Upper lobe of left lung (tissue), 6 donors: ENCODE measurements around the gene EXOC6. TPM values are rescaled to one million over a fixed set of nuclear protein-coding genes. Genes with fewer than 3 reads are reported as not detected.

Source experiments
- ATAC-seq, 2 donors: fragments of 200-7000 bp; cut with Tn5 transposase; one replicate each; pipeline ENCODE4 v1.9.1; 2022; ENCODE audit warnings: mild to moderate bottlenecking in 2 of 2, moderate library complexity in 2 of 2; ENCODE audit not compliant: low FRiP score in 2 of 2
- DNase-seq, 2 donors: peaks; one replicate each; pipeline ENCODE4 v3.0.0-alpha.2; 2019 to 2020
- H3K27ac ChIP-seq, 4 donors: fragments of 200-600 bp; sonication (generic); one replicate each; pipeline ENCODE4 v1.5.1; 2016 to 2019
- H3K27me3 ChIP-seq, 4 donors: fragments of 200-600 bp; sonication (generic); one replicate each; pipeline ENCODE4 v1.5.1; 2017 to 2019
- H3K36me3 ChIP-seq, 4 donors: fragments of 200-600 bp; sonication (generic); one replicate each; pipeline ENCODE4 v1.5.1; 2016 to 2019
- H3K4me1 ChIP-seq, 4 donors: fragments of 200-600 bp; sonication (generic); one replicate each; pipeline ENCODE4 v1.5.1; 2018 to 2019
- H3K4me3 ChIP-seq, 4 donors: fragments of 200-600 bp; sonication (generic); one replicate each; pipeline ENCODE4 v1.5.1; 2017 to 2019; ENCODE audit warnings: mild to moderate bottlenecking in 2 of 4, moderate library complexity in 1 of 4
- H3K9me3 ChIP-seq, 4 donors: fragments of 200-600 bp; sonication (generic); one replicate each; pipeline ENCODE4 v1.5.1; 2018 to 2019
- EP300 ChIP-seq, 4 donors: sonication (generic); formaldehyde crosslinking; IDR thresholded peaks; one replicate each; pipeline ENCODE4 v1.5.1; 2017; ENCODE audit warnings: antibody characterized with exemption in 4 of 4, control low read depth in 2 of 4
- POLR2A ChIP-seq, 4 donors: fragments of 450-650 bp; IDR thresholded peaks; one replicate each; pipeline ENCODE4 v1.5.1; 2016 to 2017; ENCODE audit warnings: antibody characterized with exemption in 4 of 4, mild to moderate bottlenecking in 2 of 4
- POLR2AphosphoS5 ChIP-seq, 2 donors: sonication (generic); formaldehyde crosslinking; IDR thresholded peaks; one replicate each; pipeline ENCODE4 v1.5.1; 2017; ENCODE audit warnings: antibody characterized with exemption in 2 of 2
- WGBS, 2 donors: methylation state at CpG; one replicate each; pipeline ENCODE4 v1.1.5; 2017 to 2018; 5-methylcytosine and 5-hydroxymethylcytosine counted together
- total RNA-seq, 6 donors: library from RNA; depleted of rRNA in 4 of 6; stranded (reverse); fragments of >200 nt in 4 of 6; gene quantifications; one replicate each; pipeline versions ENCODE4 v1.1.0 to v1.2.1, GENCODE V29; 2016 to 2021
- TF ChIP-seq, protein P1 (sequence below), 6 experiments: fragments of 450-650 bp in 4 of 6; fragments of 200-600 bp in 2 of 6; sonication (generic) in 2 of 6; IDR thresholded peaks; one replicate each; pipeline ENCODE4 v1.5.1; 2016 to 2019; ENCODE audit warnings: antibody characterized with exemption in 6 of 6
- donor health status: DM: no; HTN: no; CAD: no; lungs with moderate emphysema.
- donor health status: DM: no; HTN: yes; CAD: no; lungs with severe emphysema.

The EXOC6 gene
- total RNA-seq, 6 donors from 2014 or later = 7.1 to 27.3 (median 20.1) TPM

DNA sequence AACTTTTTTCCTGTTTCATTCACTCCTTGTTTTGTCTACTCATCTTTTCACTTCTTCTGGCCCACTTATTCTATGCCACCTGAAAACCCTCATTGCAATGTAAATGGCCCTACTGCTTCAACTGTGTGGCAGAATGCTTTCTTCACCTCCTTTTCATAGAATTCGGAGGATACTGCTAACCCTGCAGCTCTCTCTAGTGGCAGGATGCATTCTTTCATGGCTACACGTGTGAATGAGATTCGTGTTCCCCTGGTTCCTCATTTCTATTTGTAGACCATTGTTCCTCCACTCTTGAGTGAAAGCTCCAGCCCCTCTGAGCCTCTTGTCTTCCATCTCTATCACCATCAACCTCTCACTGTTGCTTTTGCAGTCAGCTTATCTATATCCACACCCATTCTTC is 191.4 kb downstream of the EXOC6 start:
- Histone ChIP-seq H3K36me3 (no peaks in the 10 kb centered on the region), H3K9me3 (no peaks in the 10 kb centered on the region), H3K4me3 (no peak overlapping the region), H3K27me3 (no peaks in the 10 kb centered on the region), H3K27ac (no peak overlapping the region), H3K4me1 (no peaks in the 10 kb centered on the region)
- TF ChIP-seq POLR2AphosphoS5 (IDR thresholded peaks at IDR 0.05) = no peak
- TF ChIP-seq, protein P1, sequence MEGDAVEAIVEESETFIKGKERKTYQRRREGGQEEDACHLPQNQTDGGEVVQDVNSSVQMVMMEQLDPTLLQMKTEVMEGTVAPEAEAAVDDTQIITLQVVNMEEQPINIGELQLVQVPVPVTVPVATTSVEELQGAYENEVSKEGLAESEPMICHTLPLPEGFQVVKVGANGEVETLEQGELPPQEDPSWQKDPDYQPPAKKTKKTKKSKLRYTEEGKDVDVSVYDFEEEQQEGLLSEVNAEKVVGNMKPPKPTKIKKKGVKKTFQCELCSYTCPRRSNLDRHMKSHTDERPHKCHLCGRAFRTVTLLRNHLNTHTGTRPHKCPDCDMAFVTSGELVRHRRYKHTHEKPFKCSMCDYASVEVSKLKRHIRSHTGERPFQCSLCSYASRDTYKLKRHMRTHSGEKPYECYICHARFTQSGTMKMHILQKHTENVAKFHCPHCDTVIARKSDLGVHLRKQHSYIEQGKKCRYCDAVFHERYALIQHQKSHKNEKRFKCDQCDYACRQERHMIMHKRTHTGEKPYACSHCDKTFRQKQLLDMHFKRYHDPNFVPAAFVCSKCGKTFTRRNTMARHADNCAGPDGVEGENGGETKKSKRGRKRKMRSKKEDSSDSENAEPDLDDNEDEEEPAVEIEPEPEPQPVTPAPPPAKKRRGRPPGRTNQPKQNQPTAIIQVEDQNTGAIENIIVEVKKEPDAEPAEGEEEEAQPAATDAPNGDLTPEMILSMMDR (IDR thresholded peaks at IDR 0.05) = peak in 1 of 6 experiments; percentile 16
- DNase-seq = no peak
- ATAC-seq = no peak
- WGBS, 2 donors = 35 to 47% methylated on average over 3 of the region's 3 CpGs

DNA sequence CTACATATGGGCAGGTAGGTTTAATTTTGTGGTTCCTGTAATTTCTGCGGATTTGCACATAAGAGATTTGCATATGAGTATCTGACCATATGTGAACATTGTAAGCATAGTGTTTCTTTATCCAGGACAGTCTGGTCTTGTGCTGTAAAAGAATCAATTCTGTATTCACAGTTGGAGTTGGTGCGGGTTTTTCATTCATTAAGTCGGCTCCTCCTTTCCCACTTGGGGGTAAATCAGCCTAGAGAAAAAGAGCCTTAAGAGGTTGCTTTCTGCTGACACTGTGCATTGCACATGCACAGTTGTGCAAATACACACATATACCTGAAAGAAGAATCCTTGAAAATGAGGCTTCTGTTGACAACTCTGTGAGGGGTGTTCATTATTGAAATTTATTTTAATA is 206.2 kb downstream of the EXOC6 start:
- H3K27ac ChIP-seq = no peak overlapping the region
- peaks cover 0 to 12% (median 2%) of the 10 kb centered on the region in 4 donors for H3K36me3 ChIP-seq
- H3K9me3 ChIP-seq = no peaks in the 10 kb centered on the region
- no peaks in the 10 kb centered on the region for H3K4me1 ChIP-seq
- 96 to 99% methylated on average over 3 of the region's 3 CpGs for WGBS, 2 donors
- DNase-seq = no peak
- H3K27me3 ChIP-seq = no peaks in the 10 kb centered on the region
- H3K4me3 ChIP-seq = no peak overlapping the region
- ATAC-seq = no peak
- TF ChIP-seq, protein P1 (IDR thresholded peaks at IDR 0.05) = no peak
- no peak for TF ChIP-seq POLR2AphosphoS5 (IDR thresholded peaks at IDR 0.05)
- TF ChIP-seq POLR2A (IDR thresholded peaks at IDR 0.05) = no peak
- no peak for TF ChIP-seq EP300 (IDR thresholded peaks at IDR 0.05)

DNA sequence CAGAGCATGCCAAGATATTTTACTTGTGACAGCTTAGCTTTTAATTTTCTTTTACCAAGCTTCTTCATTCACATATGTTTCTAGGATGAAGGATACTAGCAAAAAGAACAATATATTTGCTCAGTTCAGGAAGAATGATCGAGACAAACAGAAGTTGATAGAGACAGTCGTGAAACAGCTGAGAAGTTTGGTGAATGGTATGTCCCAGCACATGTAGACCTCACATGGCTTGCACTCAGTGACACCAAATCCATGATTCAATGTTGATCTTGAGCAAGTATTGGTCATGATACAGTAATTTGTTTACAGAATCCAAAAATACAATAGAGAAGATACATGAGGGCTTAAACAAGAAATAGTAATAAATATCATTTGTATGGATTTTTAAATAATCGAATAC is 209.8 kb downstream of the EXOC6 start:
- no peak for TF ChIP-seq POLR2AphosphoS5 (IDR thresholded peaks at IDR 0.05)
- TF ChIP-seq, protein P1 (IDR thresholded peaks at IDR 0.05) = no peak
- no peak for TF ChIP-seq POLR2A (IDR thresholded peaks at IDR 0.05)
- no peak for TF ChIP-seq EP300 (IDR thresholded peaks at IDR 0.05)
- ATAC-seq (no peak), DNase-seq (no peak)
- H3K4me1 ChIP-seq = peaks cover 15 to 29% (median 17%) of the 10 kb centered on the region in 4 donors
- H3K27me3 ChIP-seq = peaks cover 0 to 9% (median 1%) of the 10 kb centered on the region in 4 donors
- H3K9me3 ChIP-seq = no peaks in the 10 kb centered on the region
- 93% methylated on average over 3 of the region's 3 CpGs for WGBS, 2 donors
- peaks cover 0 to 17% (median 2%) of the 10 kb centered on the region in 4 donors for H3K36me3 ChIP-seq
- H3K4me3 ChIP-seq = no peak overlapping the region
- H3K27ac ChIP-seq = no peak overlapping the region

DNA sequence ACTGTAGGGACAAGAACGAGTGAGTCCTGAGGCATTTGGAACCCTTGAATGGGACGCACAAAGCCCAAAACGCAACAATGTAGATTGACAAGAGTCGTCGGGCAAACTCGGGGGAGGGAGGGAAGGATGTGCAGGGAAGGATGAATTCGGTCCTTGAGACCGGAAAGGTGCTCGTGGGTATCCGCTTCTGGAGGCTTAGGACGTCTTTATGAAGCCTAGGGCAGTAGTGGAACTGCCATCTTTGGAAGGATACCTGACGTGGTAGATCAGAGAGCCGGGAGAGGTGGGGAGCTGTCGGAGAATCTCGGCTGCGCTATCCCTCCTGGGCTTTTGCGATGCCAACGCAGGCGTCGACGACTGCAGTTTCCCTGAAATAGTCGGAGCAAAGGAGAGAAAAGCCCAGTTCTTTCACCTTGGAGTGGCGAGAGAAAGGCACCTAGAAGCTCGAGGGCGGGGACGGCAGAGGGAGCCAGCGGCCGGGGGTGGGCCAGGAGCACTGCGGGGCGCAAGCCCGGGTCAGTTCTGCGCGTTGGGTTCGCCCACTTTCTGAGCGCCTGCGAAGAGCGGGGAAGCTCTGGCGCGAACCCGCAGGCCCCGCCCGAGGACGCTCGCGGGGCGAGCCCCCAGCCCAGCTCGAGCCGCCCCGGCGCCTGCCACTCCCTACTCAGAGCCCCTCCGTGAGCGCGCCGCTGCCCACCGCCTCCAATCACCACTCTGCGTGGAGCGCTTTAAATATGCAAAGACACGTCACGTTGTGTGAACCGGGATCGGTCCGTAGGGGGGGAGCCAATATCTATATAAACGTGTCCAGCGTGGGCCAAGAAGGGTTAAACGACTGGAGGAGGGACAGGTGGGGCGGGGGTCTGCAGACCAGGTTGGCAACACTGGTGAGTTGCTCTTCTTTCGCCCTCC is 211.9 kb downstream of the EXOC6 start, which contains the start of gene CYP26C1:
Gene CYP26C1 (plus strand): TSS at position 824 of the 912 bp plus-strand sequence. CDS start 466 bp downstream, outside the sequence.
- H3K27me3 ChIP-seq = peaks cover 0 to 12% (median 3%) of the 10 kb centered on the region in 4 donors
- peaks cover 15 to 30% (median 17%) of the 10 kb centered on the region in 4 donors for H3K4me1 ChIP-seq
- H3K27ac ChIP-seq = no peak within 1 kb of the TSS
- ATAC-seq (no peak), DNase-seq (peak in 1 of 2 donors; percentile 79)
- no peaks in the 10 kb centered on the region for H3K9me3 ChIP-seq
- TF ChIP-seq POLR2A (IDR thresholded peaks at IDR 0.05) = no peak
- TF ChIP-seq POLR2AphosphoS5 (IDR thresholded peaks at IDR 0.05) = no peak
- H3K4me3 ChIP-seq = no peak within 1 kb of the TSS
- WGBS, 2 donors = 52 to 77% methylated on average over 37 to 65 of the region's 67 CpGs
- H3K36me3 ChIP-seq = peaks cover 0 to 17% (median 2%) of the 10 kb centered on the region in 4 donors

DNA sequence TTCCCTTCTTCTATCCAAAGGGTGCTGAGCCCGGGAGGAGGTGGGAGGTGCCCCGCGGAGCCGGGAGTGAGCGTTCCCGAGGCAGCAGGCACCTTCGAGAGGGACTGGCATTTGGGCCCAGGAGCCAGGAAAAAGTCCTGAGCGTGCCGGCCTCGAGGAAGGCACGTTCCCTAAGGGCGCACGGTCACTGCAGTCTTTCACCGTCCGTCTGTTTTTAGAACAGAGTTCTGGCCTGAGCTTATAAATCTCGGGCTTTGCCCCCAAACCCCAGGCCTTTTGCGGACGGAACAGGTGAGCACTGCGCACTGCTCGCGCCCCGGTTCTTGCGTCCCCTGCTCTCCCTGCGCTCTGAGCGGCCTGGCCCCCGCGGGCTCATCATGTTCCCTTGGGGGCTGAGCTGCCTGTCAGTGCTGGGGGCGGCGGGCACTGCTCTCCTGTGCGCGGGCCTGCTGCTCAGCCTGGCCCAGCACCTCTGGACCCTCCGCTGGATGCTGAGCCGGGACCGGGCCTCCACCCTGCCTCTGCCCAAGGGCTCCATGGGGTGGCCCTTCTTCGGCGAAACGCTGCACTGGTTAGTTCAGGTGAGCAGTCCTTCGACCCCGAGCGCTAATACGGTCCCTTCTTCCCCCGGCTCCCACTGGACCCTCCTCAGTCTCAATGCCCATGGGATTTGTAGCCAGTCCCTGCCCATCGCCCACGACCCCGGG is 212.7 kb downstream of the EXOC6 start:
- WGBS, 2 donors = 51 to 80% methylated on average over 28 to 42 of the region's 45 CpGs
- no peaks in the 10 kb centered on the region for H3K9me3 ChIP-seq
- ATAC-seq (no peak), DNase-seq (peak in 1 of 2 donors; percentile 72)
- H3K27ac ChIP-seq = no peak overlapping the region
- peaks cover 0 to 19% (median 5%) of the 10 kb centered on the region in 4 donors for H3K27me3 ChIP-seq
- no peak overlapping the region for H3K4me3 ChIP-seq
- H3K4me1 ChIP-seq = peaks cover 17 to 36% (median 17%) of the 10 kb centered on the region in 4 donors
- peaks cover 0 to 17% (median 2%) of the 10 kb centered on the region in 4 donors for H3K36me3 ChIP-seq
- no peak for TF ChIP-seq EP300 (IDR thresholded peaks at IDR 0.05)
- no peak for TF ChIP-seq POLR2A (IDR thresholded peaks at IDR 0.05)
- no peak for TF ChIP-seq POLR2AphosphoS5 (IDR thresholded peaks at IDR 0.05)
- TF ChIP-seq, protein P1 (IDR thresholded peaks at IDR 0.05) = no peak
